GM19372 (cell line): ENCODE data around the gene TNFAIP3.

Experiments used
- ATAC-seq: cut with Tn5 transposase; IDR thresholded peaks from one replicate; pipeline ENCODE4 v1.9.1; 2021; ENCODE audit warnings: mild to moderate bottlenecking, low read depth, moderate library complexity; ENCODE audit not compliant: unreplicated experiment

The TNFAIP3 gene

DNA sequence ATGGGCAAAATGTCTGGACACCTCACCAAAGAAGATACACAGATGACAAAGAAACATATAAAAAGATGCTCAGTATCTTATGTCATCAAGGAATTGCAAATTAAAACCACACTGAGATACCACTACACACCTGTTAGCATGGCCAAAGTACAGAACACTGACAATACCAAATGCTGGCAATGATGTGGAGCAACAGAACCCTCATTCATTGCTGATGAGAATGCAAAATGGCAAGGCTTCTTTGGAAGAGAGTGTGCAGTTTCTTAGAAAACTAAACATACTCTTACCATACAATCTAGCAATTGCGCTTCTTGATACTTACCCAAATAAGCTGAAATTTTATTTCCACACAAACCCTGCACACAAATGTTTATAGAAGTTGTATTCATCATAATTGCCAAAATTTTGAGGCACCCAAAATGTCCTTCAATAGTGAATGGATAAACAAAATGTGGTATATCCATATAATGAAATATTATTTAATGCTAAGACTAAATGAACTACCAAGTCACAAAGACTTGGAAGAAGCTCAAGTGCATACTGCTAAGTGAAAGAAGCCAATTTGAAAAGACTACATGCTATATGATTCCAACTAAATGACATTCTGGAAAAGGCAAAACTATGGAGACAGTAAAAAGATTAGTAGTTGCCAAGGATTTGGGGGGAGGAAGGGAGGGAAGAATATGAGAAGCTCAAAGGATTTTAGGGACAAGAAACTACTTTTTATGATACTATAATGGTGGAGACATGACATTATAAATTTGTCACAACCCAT, 50.7 kb downstream of the TNFAIP3 start:
- ATAC-seq = no peak

DNA sequence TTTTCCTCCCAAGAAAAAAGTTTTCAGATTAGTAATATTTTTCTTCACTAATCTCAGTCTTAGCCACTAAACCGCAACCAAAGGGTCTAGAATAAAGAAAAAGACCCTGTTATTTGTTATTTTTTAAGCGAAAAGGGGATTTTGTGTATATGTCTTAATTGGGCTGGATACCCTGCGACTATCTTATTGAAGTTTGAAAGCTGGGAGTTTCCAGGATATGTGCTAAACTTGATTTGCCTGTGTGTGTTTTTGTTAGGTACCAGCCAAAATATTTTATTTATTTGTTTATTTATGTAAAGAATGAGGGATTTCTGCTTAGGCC, 52.4 kb downstream of the TNFAIP3 start:
- no peak for ATAC-seq

- ATAC-seq = no peak
These were observed 53.0 kb downstream of the TNFAIP3 start for GRCh38 chr6:137919837-137920730.

DNA sequence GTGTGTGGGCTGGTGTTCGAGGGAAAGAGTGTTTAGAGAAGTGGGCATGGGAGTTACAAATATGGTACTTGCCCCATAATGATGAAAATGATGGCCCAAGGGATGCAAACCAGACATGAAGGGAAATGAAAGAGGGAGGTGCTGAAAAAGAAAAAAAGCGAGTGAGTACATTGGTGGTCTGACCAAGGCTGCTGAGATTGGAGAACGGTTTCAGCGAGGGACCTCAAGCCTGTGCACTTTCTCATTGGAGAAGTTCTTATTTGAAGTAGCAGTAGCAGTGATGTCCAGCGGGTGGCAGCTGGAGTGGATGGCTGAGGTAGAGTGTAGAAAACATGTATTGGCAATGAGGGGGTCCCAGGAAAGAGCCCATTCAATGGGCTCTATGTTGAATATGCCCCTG, 54.8 kb downstream of the TNFAIP3 start:
- peak; percentile 51 for ATAC-seq

- no peak for ATAC-seq
These were observed 57.0 kb downstream of the TNFAIP3 start for GRCh38 chr6:137923866-137924653.

DNA sequence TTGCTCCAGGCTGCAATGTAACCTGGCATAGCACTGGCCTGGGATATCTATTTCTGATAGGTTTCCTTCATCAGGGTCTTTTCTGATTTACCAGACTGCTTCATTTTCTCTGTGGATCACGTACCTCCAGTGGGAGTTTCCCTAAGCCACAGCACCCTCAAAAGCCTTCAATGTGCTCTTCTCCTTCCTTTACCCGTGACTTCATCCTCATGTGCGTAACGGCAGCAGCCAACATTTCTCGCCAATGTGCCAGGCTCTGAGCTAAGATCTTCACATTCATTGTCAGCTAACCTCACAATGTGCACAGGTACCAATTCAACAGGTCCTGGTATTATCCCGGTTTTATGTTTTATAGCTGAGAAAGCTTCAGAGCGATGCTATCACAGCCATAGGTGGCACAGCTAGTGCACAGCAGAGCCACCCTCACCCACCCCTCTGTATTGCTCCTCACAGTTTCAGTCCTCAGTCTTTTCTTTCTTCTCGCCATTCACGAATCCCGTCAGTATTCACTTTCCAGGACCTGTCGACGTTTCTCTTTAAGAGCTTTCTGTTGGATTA, 58.2 kb downstream of the TNFAIP3 start:
- ATAC-seq = no peak

DNA sequence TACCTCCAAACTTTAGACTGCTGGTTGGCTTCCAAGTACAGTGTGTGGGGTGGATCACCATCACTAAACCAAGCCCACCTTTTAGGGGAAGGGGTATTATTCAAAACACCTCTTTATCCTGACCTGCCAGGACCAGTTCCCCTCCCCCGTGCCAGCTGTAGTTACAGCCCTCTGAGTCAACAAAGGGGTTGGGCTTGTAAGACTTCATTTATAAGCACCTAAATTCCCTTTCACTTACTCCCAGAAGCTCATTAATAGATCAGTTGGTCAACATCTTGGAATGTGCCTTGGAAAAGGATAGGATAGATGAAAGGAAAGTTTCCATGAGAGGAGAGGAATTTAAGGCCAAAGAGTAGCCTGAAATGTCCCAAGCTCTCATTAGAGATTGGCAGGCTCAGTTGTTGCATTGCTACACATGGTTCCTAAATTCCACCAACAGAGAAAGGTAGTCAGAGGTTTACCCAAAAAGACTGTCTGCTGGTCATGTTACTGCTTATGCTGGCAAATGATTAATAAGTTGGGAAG, 59.2 kb downstream of the TNFAIP3 start:
- no peak for ATAC-seq

DNA sequence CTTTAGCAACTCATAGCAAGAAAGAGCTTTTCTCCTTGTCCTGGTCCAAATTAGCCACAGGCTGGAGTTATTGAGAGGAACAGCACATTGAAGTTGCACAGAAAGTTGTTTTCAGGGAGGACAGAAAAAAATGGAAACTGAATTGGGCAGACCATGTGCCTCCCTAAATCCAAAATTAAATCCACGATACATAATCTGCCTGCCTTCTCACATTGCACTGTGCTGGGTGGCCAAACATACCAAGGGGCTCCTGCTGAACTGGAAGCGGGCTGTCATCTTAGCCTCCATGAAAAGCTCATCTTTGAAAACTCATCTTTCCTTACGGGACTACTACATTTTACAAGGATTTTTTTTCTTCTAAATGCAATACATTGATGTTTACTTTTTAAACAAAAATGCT, 59.9 kb downstream of the TNFAIP3 start:
- no peak for ATAC-seq

GRCh38 chr6:137927777-137928218, 60.7 kb downstream of the TNFAIP3 start:
- ATAC-seq = peak; percentile 80

GRCh38 chr6:137928286-137928685, 61.2 kb downstream of the TNFAIP3 start:
- peak; percentile 22 for ATAC-seq

DNA sequence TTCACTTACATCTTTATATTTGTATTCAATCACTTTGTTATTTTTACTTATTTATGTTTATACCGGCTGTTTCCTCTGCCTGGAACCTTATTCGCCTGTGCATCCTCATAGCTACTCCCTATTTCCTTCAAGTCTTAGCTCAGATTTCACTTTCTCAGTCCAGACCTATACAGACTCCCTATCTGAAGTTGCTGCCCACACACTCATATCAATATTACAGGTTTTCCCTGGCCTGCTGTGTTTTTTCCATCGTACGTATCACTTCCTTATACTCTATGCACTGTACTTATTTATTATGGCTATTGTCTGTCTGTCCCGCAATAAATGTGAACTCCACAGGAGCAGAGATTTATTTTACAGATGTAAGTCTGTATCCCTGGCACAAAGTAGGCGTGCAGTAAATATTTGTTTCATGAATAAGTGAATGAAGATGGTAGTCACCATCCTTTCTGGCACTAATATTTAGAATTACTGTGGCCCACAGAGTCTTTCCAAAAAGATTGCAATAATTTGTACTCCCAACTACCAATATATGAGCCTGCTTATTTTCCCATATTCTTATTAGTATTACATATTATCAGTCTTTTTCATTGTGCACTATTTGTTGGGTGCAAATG, 64.9 kb downstream of the TNFAIP3 start:
- ATAC-seq = no peak
